HG03460 (cell line): ENCODE results near the gene SRRM5.
"Not testable (repeated sequence)": the region's sequence is repeated elsewhere in the genome, so short reads cannot be mapped to it uniquely, and the experiment has no call there.

Experiments
- ATAC-seq: cut with Tn5 transposase; IDR thresholded peaks from one replicate; pipeline ENCODE4 v1.9.1; 2021; ENCODE audit not compliant: unreplicated experiment

SRRM5 gene

DNA sequence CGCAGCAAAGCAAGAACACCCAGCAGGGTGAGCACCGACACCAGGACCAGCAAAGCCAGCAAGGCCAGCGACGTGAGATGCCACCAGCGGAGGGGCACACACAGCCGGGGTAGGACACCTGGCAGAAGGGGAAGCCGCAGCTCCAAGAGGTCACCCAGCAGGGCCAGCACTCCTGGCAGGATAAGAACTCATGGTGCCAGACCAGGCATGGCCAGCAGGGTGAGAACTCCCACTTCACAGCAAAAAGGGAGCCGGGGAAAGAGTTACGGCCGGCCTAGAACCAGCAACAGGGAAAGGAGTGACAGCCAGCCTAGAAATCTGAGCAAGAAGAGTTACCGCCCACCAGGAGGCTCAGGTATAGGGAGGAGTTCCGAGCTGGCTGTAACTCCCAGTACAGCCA is 486 bp downstream of the SRRM5 start:
- ATAC-seq, result no peak

DNA sequence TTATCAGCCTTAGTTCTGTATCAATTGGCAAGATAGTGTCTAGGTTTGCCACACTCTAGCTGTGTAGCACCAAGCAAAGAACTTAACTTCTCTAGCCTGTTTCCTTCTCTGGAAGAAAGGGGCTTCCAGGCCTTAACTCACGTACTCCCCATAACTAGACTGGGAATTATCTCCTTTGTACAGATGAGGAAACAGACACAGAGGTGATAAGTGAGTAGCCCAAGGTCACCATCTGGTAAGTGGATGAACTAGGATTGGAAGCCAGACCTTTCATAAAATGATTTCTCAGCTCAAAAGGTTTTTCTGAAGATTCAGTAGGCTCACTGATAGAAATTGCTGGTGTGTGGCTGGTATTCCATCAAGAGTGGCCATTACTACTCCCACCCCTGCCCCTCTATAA is 4.4 kb downstream of the SRRM5 start:
- ATAC-seq, result no peak

DNA sequence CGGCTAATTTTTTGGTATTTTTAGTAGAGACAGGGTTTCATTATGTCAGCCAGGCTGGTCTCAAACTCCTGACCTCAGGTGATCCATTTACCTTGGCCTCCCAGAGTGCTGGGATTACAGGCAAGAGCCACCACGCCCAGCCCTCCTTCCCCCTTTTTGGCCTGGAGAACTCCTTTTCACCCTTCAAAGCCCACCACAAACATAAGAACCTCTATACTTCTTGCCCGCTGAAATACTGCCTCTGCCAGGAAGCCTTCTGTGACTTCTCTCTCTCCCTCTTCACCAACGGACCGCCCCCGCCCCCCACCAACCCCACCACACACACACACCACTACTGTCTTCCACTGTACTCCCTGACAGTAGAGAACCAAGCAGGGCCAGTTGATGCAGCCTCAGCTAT is 5.1 kb downstream of the SRRM5 start:
- ATAC-seq, result no peak

DNA sequence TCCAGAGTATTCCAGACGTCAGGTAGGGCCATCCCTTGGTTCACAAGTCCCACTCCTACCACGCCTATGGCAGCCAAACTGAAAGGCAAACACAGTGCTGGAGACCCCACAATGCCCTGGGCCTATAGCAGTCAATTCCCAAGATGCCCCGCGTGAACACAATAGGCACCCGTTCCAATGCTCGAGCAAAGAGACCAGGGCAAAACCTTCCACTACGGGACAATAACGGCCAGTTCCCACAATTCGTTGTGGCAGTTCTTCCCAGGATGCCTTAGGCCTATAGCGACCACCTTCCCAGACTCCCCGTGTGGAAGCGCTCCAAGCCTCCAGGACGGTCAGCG is 7.0 kb downstream of the SRRM5 start:
- peak; percentile 27 for ATAC-seq

DNA sequence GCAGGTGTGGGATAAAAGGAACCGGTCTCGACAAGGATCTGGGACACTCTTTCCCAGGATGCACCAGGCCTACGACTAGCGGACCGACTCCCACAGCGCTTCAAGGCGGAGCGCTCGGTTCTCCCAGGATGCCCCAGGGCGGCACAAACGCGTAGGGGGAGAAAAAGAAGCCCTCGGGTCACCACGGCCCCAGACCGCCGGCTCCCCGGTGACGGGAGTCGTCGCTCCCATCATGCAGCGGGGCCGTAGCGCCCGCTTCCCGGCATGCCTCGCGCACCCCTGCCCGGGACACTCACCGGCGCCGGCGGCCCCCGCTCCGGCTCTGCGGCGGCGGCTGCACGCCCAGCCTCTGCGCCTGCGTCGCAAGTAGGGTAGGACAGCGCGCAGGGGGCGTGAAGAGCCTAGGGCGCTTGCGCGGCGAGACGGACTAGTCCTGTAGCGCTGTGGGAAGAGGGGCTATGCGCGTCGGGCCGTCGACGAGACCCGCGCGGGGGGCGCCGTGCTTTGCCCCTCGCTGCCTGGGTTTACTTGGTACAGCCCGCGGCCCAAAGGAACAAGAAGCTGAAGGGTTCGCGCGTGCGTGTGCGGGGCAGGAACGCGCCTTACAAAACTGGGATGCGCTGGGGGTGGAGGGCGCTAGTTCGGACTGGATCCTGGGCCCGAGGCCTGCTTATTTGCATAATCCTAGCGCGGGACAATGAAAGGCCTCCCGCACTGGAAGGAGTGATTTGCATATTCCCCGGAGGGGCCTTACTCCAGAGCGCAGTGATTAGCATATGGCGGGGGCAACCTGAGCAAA is 7.6 kb downstream of the SRRM5 start, which contains the start of gene ZNF428:
TSS of gene ZNF428 (minus strand) at position 368 of the 799 bp plus-strand sequence. CDS start 5,325 bp downstream, outside the sequence.
- peak; percentile 72 for ATAC-seq

DNA sequence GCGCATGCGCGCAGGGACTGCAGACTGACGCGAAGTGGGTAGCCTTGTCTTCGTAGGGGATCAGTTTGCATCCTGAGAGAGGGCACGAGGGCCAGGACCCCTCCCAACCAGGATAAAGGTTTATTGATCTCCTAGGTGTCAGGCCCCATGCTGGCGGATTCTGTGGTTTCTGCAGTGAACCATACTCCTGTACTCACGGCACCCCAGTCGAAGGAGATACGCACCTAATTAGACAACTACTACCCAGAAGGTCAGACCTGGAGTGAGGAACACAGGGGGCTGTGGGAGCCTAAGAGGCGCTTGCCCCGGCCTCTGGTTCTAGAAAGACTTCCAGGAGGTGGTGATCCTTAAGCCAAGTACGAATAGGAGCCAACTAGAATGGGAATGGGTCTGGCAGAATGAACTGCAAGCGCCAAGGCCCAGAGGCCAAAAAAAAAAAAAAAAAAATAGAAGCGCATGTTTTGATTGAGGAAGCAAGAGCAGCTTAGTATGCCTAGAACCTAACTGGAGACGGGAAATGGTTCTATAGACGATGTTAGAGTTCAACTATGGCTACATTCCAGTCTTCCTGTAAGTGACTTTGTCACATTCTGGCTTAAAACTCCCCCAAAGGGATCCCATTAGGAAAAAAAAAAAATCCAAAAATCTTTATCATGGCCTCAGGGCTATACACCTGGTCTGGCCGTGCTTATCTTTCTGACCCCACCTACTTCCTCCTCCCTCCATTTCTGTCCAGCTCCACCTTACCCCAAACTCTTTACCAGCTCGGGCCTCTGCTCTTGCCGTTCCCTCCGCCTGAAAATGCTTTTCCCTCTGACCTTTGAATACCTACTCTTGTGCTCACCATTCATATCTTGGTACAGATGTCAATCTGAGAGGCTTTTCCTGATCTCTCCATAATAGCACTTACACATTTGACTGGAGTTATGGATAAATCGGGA is 8.4 kb downstream of the SRRM5 start:
- no peak for ATAC-seq

DNA sequence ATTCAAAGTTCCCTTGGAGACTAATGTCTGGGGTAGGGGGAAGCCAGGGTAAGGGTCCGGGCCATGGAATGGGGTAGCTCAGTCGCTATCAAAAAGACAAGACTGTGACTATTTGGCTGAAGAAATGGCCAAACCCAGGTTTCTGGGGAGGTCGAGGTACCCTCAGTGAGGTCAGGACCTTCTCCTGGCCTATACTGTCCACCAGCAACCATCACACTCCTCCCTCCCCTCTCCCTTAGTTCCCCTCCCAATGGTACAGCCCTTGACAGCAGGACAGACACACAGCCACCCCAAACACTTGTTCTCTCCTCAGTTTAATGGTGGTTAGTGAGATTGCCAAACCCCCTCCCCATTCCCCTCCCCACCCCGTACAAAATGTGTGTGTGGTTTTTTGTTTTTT is 10.2 kb downstream of the SRRM5 start:
- ATAC-seq, result no peak

DNA sequence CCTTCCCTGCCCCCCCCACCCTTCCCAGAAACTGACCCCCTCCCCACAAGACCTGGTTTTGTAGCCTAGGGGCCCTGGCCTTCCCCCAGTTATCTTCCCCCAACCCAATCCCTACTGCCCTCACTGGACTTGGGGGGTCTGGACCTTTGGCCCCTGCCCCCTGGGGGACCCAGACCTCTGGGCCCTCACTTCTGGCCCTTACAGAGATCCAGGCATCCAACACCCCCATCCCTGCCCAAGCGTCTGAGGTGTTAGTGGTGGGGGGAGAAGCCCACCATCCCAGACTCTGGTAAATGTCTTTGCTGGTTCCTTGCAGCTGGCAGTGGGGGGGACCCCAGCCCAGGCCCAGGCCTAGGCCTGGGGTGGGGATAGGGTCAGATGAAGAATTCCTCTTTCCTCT is 11.1 kb downstream of the SRRM5 start:
- ATAC-seq, result no peak

DNA sequence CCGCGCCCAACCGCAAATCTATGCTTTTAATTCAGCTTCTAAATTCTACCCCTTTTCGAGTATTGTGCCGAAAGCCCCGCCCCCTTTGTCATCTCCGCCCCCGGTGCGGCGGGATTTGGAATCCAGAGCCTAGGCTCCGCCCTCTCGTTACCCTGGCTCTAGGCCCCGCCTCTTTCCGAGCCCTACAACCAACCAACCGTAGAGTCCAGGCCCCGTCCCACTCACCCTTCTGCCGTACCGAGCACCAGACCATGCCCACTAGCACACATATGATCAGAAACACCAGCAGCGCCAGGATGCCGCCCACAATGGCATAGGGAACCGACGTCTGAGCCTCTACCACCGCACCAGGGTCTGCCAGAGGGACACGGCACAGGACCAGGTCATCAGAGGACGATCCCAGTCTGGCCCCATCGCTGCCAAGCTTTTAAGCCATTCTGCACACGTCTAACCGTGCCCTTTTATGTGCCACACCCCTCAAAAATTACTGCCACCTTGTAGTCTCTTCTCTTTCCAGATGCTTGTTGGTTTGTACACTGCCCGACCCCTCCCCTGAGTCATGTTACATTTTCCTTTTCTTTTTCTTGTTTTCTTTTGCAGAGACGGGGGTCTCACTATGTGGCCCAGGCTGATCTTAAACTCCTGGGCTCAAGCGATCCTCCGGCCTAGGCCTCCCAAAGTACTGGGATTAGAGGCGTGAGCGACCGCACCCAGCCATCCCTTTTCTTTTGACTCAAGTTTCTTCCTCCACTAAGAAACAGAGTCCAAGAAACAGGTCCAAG is 12.2 kb downstream of the SRRM5 start:
- ATAC-seq, result no peak

DNA sequence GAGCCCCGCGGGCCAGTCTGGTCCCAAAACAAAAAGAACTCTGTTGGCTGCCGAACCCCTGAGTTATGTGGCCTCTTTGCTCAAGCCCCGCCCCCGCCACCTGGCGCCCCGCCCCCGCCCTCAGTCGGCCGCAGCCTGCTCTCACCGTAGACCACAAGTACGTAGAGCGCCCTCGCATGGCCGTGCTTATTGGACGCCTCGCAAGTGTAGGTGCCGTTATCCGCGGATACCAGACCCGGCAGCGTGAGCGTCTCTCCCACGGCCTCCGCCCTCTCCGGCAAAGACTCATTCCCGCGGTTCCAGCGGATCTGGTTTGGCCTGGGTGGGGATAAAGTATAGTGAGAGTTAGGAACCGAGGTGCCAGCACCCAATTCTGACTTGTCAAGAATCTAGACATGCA is 13.0 kb downstream of the SRRM5 start:
- ATAC-seq, result no peak

DNA sequence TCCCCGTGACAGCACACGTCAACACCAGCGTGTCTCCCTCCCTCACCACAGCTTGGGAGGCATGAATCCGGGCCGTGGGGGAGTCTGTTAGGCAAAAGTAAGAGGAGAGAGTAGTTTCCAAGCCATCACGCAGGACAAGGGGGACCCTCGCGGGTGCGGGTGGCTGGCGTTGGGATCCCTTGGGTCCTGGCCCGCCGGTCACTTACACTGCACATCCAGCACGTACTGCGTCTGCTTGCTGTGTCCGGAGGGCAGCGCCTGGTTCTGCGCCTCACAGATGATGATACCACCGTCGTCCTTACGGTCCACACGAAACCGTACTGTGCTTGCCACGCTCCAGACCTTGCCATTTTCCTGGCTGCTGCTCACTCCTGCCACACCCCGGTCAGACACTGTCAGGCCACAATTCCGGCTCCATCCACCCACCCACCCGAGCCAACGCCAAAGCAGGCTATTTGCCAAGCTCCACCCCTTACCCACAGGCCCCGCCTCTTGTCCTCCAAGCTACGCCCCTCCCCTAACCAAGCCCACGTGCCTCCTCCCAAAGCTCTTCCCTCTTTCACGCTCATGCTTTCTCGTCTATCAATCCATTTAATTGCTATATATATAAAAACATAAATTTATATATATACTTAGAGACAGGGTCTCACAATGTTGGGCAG is 14.2 kb downstream of the SRRM5 start:
- no peak for ATAC-seq

DNA sequence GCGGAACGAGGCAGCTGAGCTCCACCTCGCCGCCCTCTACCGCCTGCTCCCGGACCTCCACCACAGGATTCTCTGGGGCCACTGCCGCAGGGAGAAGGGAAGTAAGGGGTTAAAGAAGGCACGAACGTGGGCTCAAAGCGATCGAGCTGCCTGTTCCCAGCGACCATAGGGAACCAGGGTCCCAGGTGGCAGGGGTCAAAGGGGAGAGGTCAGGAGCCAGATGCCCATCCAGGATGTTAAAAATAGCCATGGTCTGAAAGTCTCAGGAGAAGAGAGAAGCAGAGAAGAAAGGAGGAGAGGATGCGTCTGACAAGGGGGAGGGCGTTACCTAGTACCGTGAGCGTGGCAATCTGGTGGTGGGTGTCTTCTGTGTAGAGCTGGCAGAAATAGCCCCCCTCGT is 14.9 kb downstream of the SRRM5 start:
- no peak for ATAC-seq

DNA sequence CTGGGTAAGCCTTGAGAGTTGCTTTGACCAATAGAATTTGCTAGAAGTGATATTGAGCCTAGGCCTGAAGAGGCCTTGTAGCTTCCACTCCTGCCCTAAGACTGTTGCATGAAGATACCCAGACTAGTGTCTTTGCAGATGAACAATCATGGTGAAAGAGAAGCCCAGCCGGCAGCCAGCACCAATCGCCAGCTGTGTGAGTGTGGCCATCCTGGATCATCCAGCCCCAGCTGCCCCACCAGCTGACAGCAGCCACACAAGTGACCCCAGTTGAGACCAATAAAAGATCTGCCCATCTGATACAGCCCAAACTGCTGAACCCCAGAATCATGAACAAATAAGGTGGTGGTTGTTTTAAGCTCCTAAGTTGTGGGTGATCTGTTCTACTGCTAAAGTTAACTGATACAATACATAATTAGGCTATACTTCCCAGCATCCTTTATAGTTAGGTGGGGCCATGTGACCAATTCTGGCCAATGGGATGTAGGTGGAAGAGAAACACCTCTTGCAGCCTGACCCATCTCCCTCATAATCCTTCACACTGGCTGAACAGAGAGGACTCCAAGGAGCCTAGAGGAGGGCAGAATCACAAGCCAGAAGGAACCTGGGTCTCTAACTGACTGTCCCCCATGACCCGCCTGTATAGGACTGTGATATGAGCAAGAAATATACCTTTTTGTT is 16.9 kb downstream of the SRRM5 start:
- no peak for ATAC-seq

DNA sequence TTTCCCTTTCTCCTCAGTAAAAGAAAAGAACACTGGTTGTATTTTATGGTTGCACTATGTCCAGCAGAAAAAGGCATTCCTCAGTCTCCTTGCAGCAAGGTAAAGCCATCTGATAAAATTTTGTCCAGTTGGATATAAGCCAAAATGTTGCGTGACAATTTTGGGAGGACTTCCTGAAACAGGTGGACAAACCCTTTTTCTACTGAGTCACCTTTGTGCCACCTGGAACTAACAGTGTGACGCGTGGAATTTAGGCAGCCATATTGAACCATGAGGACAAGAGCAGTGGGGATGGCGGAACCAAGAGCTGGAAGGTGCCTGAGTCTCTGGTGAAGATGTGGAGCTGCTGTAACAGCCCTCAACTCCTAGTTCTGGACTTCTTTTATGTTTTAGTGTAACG is 19.6 kb downstream of the SRRM5 start:
- ATAC-seq, result no peak

DNA sequence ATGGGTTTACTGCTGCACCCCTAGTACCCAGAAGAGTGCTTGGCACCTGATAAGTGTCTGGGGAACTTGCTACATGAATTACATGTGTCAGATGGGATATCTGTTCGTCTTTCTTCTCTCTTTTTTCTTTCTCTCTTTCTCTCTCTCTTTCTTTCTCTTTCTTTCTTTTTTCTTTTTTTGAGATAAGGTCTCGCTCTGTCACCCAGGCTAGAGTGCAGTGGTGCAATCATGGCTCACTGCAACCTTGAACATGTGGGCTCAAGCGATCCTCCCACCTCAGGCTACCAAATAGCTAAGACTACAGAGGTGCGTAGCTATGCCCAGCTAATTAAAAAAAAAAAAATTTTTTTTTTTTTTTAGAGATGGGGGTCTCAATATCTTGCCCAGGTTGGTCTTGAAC is 21.6 kb downstream of the SRRM5 start:
- no peak for ATAC-seq

DNA sequence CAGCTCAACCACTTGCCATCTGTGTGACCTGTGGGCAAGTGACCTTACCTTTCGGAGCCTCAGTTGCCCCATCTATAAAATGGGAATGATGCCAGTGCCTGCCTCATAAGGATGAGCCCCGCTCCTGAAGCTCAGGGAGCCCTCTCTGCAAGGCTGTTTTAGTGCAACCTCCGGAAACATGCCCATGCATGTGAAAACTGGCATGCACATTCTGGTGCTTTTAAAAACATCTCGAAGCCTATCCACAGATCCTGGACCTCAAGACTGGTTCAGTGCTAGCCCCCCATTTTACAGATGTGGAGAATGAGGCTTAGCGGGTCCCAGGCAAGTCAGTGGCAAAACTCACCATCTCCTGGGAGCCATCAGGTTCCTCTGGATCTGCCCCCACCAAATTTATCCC is 22.2 kb downstream of the SRRM5 start:
- ATAC-seq, result no peak

DNA sequence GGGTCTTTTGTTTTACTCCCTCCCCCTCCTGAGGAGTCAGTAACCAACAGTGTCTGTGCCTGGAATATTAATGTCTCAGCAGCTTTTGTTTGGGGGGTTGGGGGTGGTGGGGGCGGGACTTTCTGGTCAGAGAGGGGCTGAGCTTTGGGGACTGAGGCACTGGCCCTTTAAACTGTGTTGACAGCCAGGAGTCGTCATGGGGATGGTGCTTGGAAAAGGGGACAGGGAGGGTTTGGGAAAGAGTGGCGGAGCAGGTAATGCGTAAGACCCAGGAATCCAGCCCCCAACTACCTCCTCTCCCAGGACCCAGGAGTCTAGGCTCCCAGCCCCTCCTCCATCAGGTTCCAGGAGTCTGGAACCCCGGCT is 22.6 kb downstream of the SRRM5 start:
- no peak for ATAC-seq

DNA sequence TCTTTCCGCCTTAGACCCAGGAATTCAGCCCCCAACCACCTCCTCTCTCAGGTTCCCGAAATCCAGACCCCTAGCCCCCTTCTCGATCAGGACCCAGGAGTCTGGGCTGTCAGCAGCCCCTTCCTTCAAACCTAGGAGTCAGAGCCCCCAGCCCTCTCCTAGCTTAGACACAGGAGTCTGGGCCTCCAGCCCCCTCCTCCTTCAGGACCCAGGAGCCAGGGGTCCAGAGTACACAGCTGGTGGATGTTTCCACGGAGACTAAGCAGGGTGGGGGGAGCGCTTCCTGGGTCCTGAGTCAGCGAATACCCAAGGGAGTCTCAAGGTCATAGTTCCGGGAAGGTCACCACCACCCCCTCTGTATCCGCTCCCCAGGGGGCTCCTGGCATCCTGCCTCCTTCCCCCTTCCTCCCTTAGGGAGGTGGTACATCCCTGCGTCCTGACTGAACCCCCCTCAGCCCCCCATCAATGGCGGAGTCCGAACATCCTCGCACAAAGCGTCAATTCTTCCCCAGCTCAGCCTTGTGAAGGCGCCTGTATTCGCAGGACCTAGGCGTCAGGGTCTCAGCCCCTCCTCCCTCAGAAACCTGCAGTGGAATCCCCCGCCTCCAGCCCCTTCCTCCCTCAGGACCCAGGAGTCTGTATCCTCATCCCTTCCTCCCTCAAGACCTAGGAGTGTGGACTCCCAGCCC is 23.1 kb downstream of the SRRM5 start:
- no peak for ATAC-seq

DNA sequence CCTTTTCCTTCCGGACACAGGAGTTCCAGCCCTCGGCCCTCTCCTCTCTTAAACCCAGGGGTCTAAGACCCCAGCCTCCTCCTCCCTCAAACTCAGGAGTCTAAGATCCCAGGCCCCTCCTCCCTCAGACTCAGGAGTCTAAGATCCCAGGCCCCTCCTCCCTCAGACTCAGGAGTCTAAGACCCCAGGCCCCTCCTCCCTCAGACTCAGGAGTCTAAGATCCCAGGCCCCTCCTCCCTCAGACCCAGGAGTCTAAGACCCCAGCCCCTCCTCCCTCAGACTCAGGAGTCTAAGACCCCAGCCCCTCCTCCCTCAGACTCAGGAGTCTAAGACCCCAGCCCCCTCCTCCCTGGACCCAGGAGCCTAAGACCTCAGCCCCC is 23.7 kb downstream of the SRRM5 start:
- ATAC-seq, result not testable (repeated sequence)
